K562 (cell line): ENCODE results near the gene IBTK. TPM values are rescaled to one million over a fixed set of nuclear protein-coding genes. Genes with fewer than 3 reads are reported as not detected.

Source experiments
- ASH1L ChIP-seq: fragments of 450-650 bp; IDR thresholded peaks from 2 replicates; pipeline ENCODE4 v1.6.1; 2018; ENCODE audit warnings: borderline replicate concordance, mild to moderate bottlenecking, low read depth; ENCODE audit not compliant: partially characterized antibody
- ATF7 ChIP-seq: fragments of 450-650 bp; IDR thresholded peaks from 2 replicates; pipeline ENCODE4 v1.7.1; 2014; ENCODE audit warnings: mild to moderate bottlenecking, moderate library complexity
- DACH1 ChIP-seq: fragments of 450-650 bp; IDR thresholded peaks from 2 replicates; pipeline ENCODE4 v1.6.1; 2018; ENCODE audit not compliant: partially characterized antibody
- FIP1L1 ChIP-seq: fragments of 200-400 bp; formaldehyde crosslinking; IDR thresholded peaks from 2 replicates; pipeline ENCODE4 v1.6.1; 2018; ENCODE audit warnings: mild to moderate bottlenecking, low read depth, low read length; ENCODE audit not compliant: poor library complexity, severe bottlenecking
- KDM1A ChIP-seq, 2 experiments: fragments of 450-650 bp; IDR thresholded peaks; 2 replicates each; pipeline ENCODE4 v1.6.1; 2016; ENCODE audit warnings: mild to moderate bottlenecking in 2 of 2
- KDM2B ChIP-seq: fragments of 250-450 bp; sonication (Bioruptor Pico); IDR thresholded peaks from 2 replicates; pipeline ENCODE4 v1.8.0; 2021; ENCODE audit warnings: mild to moderate bottlenecking, moderate library complexity
- MCM7 ChIP-seq, 2 experiments: fragments of 450-650 bp; IDR thresholded peaks; 2 replicates each; pipeline ENCODE4 v1.6.1; 2016 to 2018
- NRF1 ChIP-seq, 2 experiments: fragments of 450-650 bp; IDR thresholded peaks in 1 of 2; conservative IDR thresholded peaks in 1 of 2; 2 replicates each; pipeline ENCODE4 v1.6.1; 2014; ENCODE audit warnings: mild to moderate bottlenecking in 2 of 2
- PRMT5 ChIP-seq: sonication (generic); formaldehyde crosslinking; IDR thresholded peaks from 2 replicates; pipeline ENCODE4 v1.5.0; 2020; ENCODE audit warnings: missing genetic modification reagents
- SMARCE1 ChIP-seq: fragments of 450-650 bp; IDR thresholded peaks from 2 replicates; pipeline ENCODE4 v1.7.1; 2016; ENCODE audit warnings: mild to moderate bottlenecking
- STAT5A ChIP-seq: IDR thresholded peaks from 2 replicates; pipeline ENCODE4 v1.6.1; 2012; ENCODE audit warnings: low read length, inconsistent platforms, borderline replicate concordance
- TAF1 ChIP-seq: IDR thresholded peaks from 2 replicates; pipeline ENCODE4 v1.6.1; 2011; ENCODE audit warnings: mild to moderate bottlenecking, low read length, moderate library complexity; ENCODE audit not compliant: insufficient read depth, control insufficient read depth, severe bottlenecking; ENCODE audit errors: extremely low read depth
- ZNF24 ChIP-seq: fragments of 450-650 bp; IDR thresholded peaks from 2 replicates; pipeline ENCODE4 v1.6.1; 2016
- ZNF253 ChIP-seq: fragments of 250-450 bp; sonication (Bioruptor Pico); conservative IDR thresholded peaks from 2 replicates; pipeline ENCODE4 v1.6.1; 2021; ENCODE audit warnings: mild to moderate bottlenecking
- ZNF696 ChIP-seq: fragments of 250-450 bp; sonication (Bioruptor Pico); conservative IDR thresholded peaks from 2 replicates; pipeline ENCODE4 v1.4.0; 2020; ENCODE audit warnings: mild to moderate bottlenecking, moderate library complexity
- polyA plus RNA-seq, 8 experiments: library from polyadenylated mRNA; depleted of rRNA in 4 of 8; stranded (reverse) in 5 of 8; unstranded in 3 of 8; fragments of >200 nt; fragmentation: Nextera tagmentation in 2 of 8; fragmentation: Illumina TruSeq in 1 of 8; extraction: Ambion mirVana in 2 of 8; extraction: Trizol in 1 of 8; gene quantifications; 2 replicates each; pipeline versions ENCODE4 v1.2.1 to v1.2.3, GENCODE V29; 2011 to 2014; ENCODE audit warnings: inconsistent platforms in 1 of 8, missing spikeins in 1 of 8
- total RNA-seq, 7 experiments: library from RNA; depleted of rRNA in 6 of 7; stranded (reverse); fragments of >200 nt in 6 of 7; fragmentation: Illumina TruSeq in 2 of 7; extraction: Trizol in 2 of 7; gene quantifications; 2 replicates each; pipeline versions ENCODE4 v1.2.1 to v1.2.3, GENCODE V29; 2011 to 2021; ENCODE audit warnings: low replicate concordance in 1 of 7
- TF ChIP-seq, protein P1 (sequence below): fragments of 250-450 bp; sonication (Bioruptor Pico); IDR thresholded peaks from 2 replicates; pipeline ENCODE4 v1.4.0; 2020; ENCODE audit warnings: mild to moderate bottlenecking, moderate library complexity
- TF ChIP-seq, protein P2 (sequence below): fragments of 450-650 bp; formaldehyde crosslinking; conservative IDR thresholded peaks from 2 replicates; pipeline ENCODE4 v1.4.0; 2022; ENCODE audit warnings: mild to moderate bottlenecking, missing genetic modification characterization
- TF ChIP-seq, protein P3 (sequence below): fragments of 250-450 bp; sonication (Bioruptor Pico); IDR thresholded peaks from 2 replicates; pipeline ENCODE4 v1.8.0; 2021; ENCODE audit warnings: borderline replicate concordance, mild to moderate bottlenecking, moderate library complexity; ENCODE audit not compliant: poor library complexity, severe bottlenecking
- TF ChIP-seq, protein P4 (sequence below): sonication (generic); IDR thresholded peaks from 2 replicates; pipeline ENCODE4 v1.6.1; 2016
- TF ChIP-seq, protein P5 (sequence below): fragments of 200-800 bp; sonication (Bioruptor generic); IDR thresholded peaks from 2 replicates; pipeline ENCODE4 v1.6.1; 2017; ENCODE audit warnings: missing genetic modification characterization, missing compliant biosample characterization
- TF ChIP-seq, protein P6 (sequence below): fragments of 250-450 bp; sonication (Bioruptor Pico); IDR thresholded peaks from 2 replicates; pipeline ENCODE4 v1.4.0; 2020

Gene IBTK
- total and polyA plus RNA-seq, 9 of the 15 experiments (the other 6 are each of a cell fraction or from before 2014, with no cell fraction given): 13.2 to 36.4 (median 21.8) TPM

DNA sequence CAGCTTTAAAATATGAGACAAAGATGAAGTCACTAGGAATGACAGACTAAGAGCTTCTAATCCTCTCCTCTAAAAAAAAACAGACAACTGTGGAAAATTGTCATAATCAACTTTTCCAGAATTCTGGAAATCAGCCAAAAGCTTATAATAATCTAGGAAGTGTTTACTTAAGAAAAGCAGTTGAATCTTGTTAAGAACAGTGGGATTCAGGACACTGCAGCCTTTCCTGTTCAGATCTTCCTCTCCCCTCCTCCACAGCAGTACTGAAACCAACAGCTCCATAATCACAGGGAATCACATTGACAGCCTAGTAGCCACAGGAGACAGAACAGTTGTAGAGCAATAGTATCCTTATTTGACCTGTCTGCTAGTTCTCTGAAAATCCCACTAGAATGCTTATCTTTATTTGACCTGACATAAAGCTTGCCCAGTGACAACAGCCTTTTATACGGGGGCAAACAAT, 41.6 kb downstream of the IBTK start (continued):
- TF ChIP-seq NRF1 (conservative IDR thresholded peaks at IDR 0.05 in 1 of 2, IDR thresholded peaks at IDR 0.05 in 1 of 2) (no peak), PRMT5 (CRISPR knock-in tag) (no peak), ASH1L (no peak), KDM2B (CRISPR knock-in tag) (no peak), SMARCE1 (peak; percentile 86), MCM7 (IDR thresholded peaks at IDR 0.05) (no peak), ZNF253 (no peak), ZNF24 (no peak), FIP1L1 (no peak), DACH1 (peak; percentile 48), TAF1 (no peak), KDM1A (IDR thresholded peaks at IDR 0.05) (peak; percentile 90 to 91), STAT5A (peak; percentile 91), ZNF696 (CRISPR knock-in tag) (no peak), ATF7 (0 out of 2 replicates have a peak, but pooled peaks have one; percentile 43)
- TF ChIP-seq, protein P1, sequence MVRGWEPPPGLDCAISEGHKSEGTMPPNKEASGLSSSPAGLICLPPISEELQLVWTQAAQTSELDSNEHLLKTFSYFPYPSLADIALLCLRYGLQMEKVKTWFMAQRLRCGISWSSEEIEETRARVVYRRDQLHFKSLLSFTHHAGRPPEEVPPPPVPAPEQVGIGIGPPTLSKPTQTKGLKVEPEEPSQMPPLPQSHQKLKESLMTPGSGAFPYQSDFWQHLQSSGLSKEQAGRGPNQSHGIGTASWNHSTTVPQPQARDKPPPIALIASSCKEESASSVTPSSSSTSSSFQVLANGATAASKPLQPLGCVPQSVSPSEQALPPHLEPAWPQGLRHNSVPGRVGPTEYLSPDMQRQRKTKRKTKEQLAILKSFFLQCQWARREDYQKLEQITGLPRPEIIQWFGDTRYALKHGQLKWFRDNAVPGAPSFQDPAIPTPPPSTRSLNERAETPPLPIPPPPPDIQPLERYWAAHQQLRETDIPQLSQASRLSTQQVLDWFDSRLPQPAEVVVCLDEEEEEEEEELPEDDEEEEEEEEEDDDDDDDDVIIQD (CRISPR knock-in tag): no peak
- TF ChIP-seq, protein P2, sequence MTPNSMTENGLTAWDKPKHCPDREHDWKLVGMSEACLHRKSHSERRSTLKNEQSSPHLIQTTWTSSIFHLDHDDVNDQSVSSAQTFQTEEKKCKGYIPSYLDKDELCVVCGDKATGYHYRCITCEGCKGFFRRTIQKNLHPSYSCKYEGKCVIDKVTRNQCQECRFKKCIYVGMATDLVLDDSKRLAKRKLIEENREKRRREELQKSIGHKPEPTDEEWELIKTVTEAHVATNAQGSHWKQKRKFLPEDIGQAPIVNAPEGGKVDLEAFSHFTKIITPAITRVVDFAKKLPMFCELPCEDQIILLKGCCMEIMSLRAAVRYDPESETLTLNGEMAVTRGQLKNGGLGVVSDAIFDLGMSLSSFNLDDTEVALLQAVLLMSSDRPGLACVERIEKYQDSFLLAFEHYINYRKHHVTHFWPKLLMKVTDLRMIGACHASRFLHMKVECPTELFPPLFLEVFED: no peak
- TF ChIP-seq, protein P3, sequence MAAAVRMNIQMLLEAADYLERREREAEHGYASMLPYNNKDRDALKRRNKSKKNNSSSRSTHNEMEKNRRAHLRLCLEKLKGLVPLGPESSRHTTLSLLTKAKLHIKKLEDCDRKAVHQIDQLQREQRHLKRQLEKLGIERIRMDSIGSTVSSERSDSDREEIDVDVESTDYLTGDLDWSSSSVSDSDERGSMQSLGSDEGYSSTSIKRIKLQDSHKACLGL: no peak
- TF ChIP-seq, protein P4, sequence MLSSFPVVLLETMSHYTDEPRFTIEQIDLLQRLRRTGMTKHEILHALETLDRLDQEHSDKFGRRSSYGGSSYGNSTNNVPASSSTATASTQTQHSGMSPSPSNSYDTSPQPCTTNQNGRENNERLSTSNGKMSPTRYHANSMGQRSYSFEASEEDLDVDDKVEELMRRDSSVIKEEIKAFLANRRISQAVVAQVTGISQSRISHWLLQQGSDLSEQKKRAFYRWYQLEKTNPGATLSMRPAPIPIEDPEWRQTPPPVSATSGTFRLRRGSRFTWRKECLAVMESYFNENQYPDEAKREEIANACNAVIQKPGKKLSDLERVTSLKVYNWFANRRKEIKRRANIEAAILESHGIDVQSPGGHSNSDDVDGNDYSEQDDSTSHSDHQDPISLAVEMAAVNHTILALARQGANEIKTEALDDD: peak; percentile 48; the same call in 1 of the 2 replicates
- TF ChIP-seq, protein P5, sequence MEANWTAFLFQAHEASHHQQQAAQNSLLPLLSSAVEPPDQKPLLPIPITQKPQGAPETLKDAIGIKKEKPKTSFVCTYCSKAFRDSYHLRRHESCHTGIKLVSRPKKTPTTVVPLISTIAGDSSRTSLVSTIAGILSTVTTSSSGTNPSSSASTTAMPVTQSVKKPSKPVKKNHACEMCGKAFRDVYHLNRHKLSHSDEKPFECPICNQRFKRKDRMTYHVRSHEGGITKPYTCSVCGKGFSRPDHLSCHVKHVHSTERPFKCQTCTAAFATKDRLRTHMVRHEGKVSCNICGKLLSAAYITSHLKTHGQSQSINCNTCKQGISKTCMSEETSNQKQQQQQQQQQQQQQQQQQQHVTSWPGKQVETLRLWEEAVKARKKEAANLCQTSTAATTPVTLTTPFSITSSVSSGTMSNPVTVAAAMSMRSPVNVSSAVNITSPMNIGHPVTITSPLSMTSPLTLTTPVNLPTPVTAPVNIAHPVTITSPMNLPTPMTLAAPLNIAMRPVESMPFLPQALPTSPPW (CRISPR knock-in tag): no peak; the same call in 1 of the 2 replicates
- TF ChIP-seq, protein P6, sequence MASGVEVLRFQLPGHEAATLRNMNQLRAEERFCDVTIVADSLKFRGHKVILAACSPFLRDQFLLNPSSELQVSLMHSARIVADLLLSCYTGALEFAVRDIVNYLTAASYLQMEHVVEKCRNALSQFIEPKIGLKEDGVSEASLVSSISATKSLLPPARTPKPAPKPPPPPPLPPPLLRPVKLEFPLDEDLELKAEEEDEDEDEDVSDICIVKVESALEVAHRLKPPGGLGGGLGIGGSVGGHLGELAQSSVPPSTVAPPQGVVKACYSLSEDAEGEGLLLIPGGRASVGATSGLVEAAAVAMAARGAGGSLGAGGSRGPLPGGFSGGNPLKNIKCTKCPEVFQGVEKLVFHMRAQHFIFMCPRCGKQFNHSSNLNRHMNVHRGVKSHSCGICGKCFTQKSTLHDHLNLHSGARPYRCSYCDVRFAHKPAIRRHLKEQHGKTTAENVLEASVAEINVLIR (CRISPR knock-in tag): no peak
